GM23338 (cell line): ENCODE data around the gene PROX1. TPM values are rescaled to one million over a fixed set of nuclear protein-coding genes. Genes with fewer than 3 reads are reported as not detected.

Experiments used
- ATAC-seq: fragments of 200-7000 bp; cut with Tn5 transposase; 3 replicates; pipeline ENCODE4 v1.9.1; 2020
- DNase-seq: peaks from one replicate; pipeline ENCODE4 v3.0.0-alpha.2; 2015; ENCODE audit warnings: low spot score
- H2AFZ ChIP-seq: fragments of 200-600 bp; sonication (generic); 2 replicates; pipeline ENCODE4 v1.8.0; 2016; ENCODE audit warnings: antibody characterized with exemption, mild to moderate bottlenecking, moderate library complexity
- H3F3A ChIP-seq: fragments of 200-600 bp; sonication (generic); replicated peaks from 2 replicates; pipeline ENCODE4 v1.8.0; 2017; ENCODE audit warnings: antibody characterized with exemption, mixed run types, low read depth
- H3K27ac ChIP-seq: fragments of 200-600 bp; sonication (generic); 2 replicates; pipeline ENCODE4 v1.6.1; 2016; ENCODE audit warnings: low read depth
- H3K27me3 ChIP-seq: fragments of 200-600 bp; sonication (generic); 2 replicates; pipeline ENCODE4 v1.8.0; 2016; ENCODE audit warnings: mild to moderate bottlenecking, mixed run types, moderate library complexity; ENCODE audit not compliant: insufficient read depth
- H3K36me3 ChIP-seq: fragments of 200-600 bp; sonication (generic); 2 replicates; pipeline ENCODE4 v1.8.0; 2016; ENCODE audit warnings: mild to moderate bottlenecking; ENCODE audit not compliant: insufficient read depth
- H3K4me1 ChIP-seq: fragments of 200-600 bp; sonication (generic); 2 replicates; pipeline ENCODE4 v1.8.0; 2016; ENCODE audit warnings: mild to moderate bottlenecking, moderate library complexity; ENCODE audit not compliant: insufficient read depth
- H3K4me2 ChIP-seq: fragments of 200-600 bp; sonication (generic); 2 replicates; pipeline ENCODE4 v1.7.1; 2017; ENCODE audit warnings: mixed run types
- H3K4me3 ChIP-seq: fragments of 200-600 bp; sonication (generic); 2 replicates; pipeline ENCODE4 v1.6.1; 2016; ENCODE audit warnings: mixed run types
- H3K79me2 ChIP-seq: fragments of 200-600 bp; sonication (generic); replicated peaks from 2 replicates; pipeline ENCODE4 v1.8.0; 2017; ENCODE audit warnings: mild to moderate bottlenecking; ENCODE audit not compliant: insufficient read depth
- H3K9me2 ChIP-seq: fragments of 200-600 bp; sonication (generic); 2 replicates; pipeline ENCODE4 v1.8.0; 2017; ENCODE audit not compliant: insufficient read depth
- H4K20me1 ChIP-seq: fragments of 200-600 bp; sonication (generic); replicated peaks from 2 replicates; pipeline ENCODE4 v1.8.0; 2017; ENCODE audit warnings: mild to moderate bottlenecking; ENCODE audit not compliant: insufficient read depth
- H3K27ac Mint-ChIP-seq: 2 replicates; pipeline ENCODE4 v1.8.0; 2020; ENCODE audit warnings: inconsistent platforms, mild to moderate bottlenecking, moderate library complexity, mixed read lengths
- H3K27me3 Mint-ChIP-seq: 3 replicates; pipeline ENCODE4 v1.8.0; 2022; ENCODE audit warnings: low read depth, mild to moderate bottlenecking, moderate library complexity, mixed read lengths, inconsistent platforms; ENCODE audit not compliant: insufficient read depth, poor library complexity
- H3K36me3 Mint-ChIP-seq: 3 replicates; pipeline ENCODE4 v1.8.0; 2021; ENCODE audit warnings: low read depth, mild to moderate bottlenecking, inconsistent platforms, moderate library complexity, mixed read lengths
- H3K4me1 Mint-ChIP-seq: 3 replicates; pipeline ENCODE4 v1.8.0; 2020; ENCODE audit warnings: mild to moderate bottlenecking, inconsistent platforms, mixed read lengths
- H3K4me3 Mint-ChIP-seq: 3 replicates; pipeline ENCODE4 v1.8.0; 2021; ENCODE audit warnings: moderate library complexity, mild to moderate bottlenecking, inconsistent platforms, mixed read lengths
- H3K9me3 Mint-ChIP-seq: 3 replicates; pipeline ENCODE4 v1.8.0; 2020; ENCODE audit warnings: moderate library complexity, mild to moderate bottlenecking, inconsistent platforms, mixed read lengths
- CREB1 ChIP-seq: fragments of 250-450 bp; sonication (Bioruptor Pico); IDR thresholded peaks from 2 replicates; pipeline ENCODE4 v1.5.0; 2020; ENCODE audit warnings: low read depth, mild to moderate bottlenecking, moderate library complexity
- EZH2 ChIP-seq: fragments of 200-600 bp; sonication (generic); IDR thresholded peaks from one replicate; pipeline ENCODE4 v1.8.0; 2017; ENCODE audit warnings: antibody characterized with exemption, mild to moderate bottlenecking, low read depth; ENCODE audit not compliant: unreplicated experiment
- JUNB ChIP-seq: IDR thresholded peaks from one replicate; pipeline ENCODE4 v1.6.1; 2016; ENCODE audit warnings: antibody characterized with exemption; ENCODE audit not compliant: unreplicated experiment
- NANOG ChIP-seq: IDR thresholded peaks from 2 replicates; pipeline ENCODE4 v1.6.1; 2016; ENCODE audit warnings: antibody characterized with exemption, borderline replicate concordance
- POLR2AphosphoS5 ChIP-seq: IDR thresholded peaks from 2 replicates; pipeline ENCODE4 v1.6.1; 2016; ENCODE audit warnings: antibody characterized with exemption, low read depth
- ZNF114 ChIP-seq: fragments of 250-450 bp; sonication (Bioruptor Pico); IDR thresholded peaks from 2 replicates; pipeline ENCODE4 v1.5.0; 2020; ENCODE audit warnings: mild to moderate bottlenecking, moderate library complexity
- ZNF331 ChIP-seq: fragments of 250-450 bp; sonication (Bioruptor Pico); IDR thresholded peaks from 2 replicates; pipeline ENCODE4 v1.5.0; 2020; ENCODE audit warnings: low read depth, mild to moderate bottlenecking, moderate library complexity
- polyA plus RNA-seq: library from polyadenylated mRNA; unstranded; fragments of >200 nt; fragmentation: Nextera tagmentation; extraction: Ambion mirVana; gene quantifications from 2 replicates; pipeline ENCODE4 v1.2.1, GENCODE V29; 2016
- total RNA-seq: library from RNA; depleted of rRNA; stranded (reverse); fragments of >200 nt; shearing (Covaris generic); gene quantifications from 2 replicates; pipeline ENCODE4 v1.2.3, GENCODE V29; 2014
- TF ChIP-seq, protein P1 (sequence below): IDR thresholded peaks from one replicate; pipeline ENCODE4 v1.6.1; 2018; ENCODE audit warnings: antibody characterized with exemption; ENCODE audit not compliant: unreplicated experiment
- TF ChIP-seq, protein P2 (sequence below): IDR thresholded peaks from 2 replicates; pipeline ENCODE4 v1.6.1; 2016; ENCODE audit warnings: antibody characterized with exemption
- TF ChIP-seq, protein P3 (sequence below): fragments of 250-450 bp; sonication (Bioruptor Pico); IDR thresholded peaks from 2 replicates; pipeline ENCODE4 v1.5.0; 2020; ENCODE audit warnings: mild to moderate bottlenecking, moderate library complexity

PROX1 gene
- total and polyA plus RNA-seq, 2 experiments from 2014 or later, result 0.49 to 0.66 TPM

DNA sequence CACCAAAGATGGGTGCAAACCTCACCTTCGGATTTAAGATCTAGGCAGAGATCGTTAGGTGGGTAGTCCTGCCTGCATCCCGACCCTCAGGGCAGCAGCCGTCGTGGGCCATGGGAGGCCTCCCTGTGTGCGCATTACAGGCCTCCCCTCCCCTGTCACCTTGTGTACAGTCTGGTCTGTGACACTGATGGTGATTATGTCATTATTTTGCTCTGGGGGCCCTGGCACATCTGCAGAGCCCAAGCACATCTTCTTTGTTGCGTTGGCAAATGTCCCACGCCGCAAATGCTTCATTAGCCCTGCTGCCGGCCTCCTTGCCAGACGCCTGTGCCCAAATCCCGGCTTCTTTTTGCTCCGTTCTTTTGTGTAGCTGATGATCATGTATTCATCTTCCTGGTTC is 31.7 kb downstream of the PROX1 start (continued):
- TF ChIP-seq, protein P1, sequence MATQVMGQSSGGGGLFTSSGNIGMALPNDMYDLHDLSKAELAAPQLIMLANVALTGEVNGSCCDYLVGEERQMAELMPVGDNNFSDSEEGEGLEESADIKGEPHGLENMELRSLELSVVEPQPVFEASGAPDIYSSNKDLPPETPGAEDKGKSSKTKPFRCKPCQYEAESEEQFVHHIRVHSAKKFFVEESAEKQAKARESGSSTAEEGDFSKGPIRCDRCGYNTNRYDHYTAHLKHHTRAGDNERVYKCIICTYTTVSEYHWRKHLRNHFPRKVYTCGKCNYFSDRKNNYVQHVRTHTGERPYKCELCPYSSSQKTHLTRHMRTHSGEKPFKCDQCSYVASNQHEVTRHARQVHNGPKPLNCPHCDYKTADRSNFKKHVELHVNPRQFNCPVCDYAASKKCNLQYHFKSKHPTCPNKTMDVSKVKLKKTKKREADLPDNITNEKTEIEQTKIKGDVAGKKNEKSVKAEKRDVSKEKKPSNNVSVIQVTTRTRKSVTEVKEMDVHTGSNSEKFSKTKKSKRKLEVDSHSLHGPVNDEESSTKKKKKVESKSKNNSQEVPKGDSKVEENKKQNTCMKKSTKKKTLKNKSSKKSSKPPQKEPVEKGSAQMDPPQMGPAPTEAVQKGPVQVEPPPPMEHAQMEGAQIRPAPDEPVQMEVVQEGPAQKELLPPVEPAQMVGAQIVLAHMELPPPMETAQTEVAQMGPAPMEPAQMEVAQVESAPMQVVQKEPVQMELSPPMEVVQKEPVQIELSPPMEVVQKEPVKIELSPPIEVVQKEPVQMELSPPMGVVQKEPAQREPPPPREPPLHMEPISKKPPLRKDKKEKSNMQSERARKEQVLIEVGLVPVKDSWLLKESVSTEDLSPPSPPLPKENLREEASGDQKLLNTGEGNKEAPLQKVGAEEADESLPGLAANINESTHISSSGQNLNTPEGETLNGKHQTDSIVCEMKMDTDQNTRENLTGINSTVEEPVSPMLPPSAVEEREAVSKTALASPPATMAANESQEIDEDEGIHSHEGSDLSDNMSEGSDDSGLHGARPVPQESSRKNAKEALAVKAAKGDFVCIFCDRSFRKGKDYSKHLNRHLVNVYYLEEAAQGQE, result no peak
- no peak for TF ChIP-seq JUNB
- TF ChIP-seq, protein P2, sequence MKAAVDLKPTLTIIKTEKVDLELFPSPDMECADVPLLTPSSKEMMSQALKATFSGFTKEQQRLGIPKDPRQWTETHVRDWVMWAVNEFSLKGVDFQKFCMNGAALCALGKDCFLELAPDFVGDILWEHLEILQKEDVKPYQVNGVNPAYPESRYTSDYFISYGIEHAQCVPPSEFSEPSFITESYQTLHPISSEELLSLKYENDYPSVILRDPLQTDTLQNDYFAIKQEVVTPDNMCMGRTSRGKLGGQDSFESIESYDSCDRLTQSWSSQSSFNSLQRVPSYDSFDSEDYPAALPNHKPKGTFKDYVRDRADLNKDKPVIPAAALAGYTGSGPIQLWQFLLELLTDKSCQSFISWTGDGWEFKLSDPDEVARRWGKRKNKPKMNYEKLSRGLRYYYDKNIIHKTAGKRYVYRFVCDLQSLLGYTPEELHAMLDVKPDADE, result no peak

DNA sequence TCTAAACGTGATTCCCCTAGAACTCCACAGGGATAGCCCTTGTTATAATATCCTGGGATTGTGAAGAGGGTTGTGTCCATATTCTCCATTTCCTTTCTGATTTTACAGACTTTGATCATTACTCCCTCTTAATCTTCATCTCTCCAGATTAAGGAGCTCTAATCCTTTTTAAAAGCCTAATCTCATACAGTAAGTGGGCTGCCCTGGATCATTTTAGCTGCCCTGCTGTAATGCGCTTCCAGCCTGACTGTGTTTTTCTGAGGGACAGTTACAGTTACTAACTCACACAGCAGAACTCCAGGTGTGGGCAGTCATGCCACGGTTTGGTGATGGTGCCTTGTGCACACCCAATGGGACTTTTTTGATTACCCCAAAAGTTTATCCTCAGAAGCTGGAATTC is 33.5 kb downstream of the PROX1 start:
- Histone ChIP-seq H3K4me3 (no peak overlapping the region), H3K79me2 (no peaks in the 10 kb centered on the region), H3F3A (no peaks in the 10 kb centered on the region), H3K4me2 (no peak overlapping the region), H2AFZ (no peak overlapping the region), H4K20me1 (no peaks in the 10 kb centered on the region), H3K36me3 (no peaks in the 10 kb centered on the region), H3K27ac (no peak overlapping the region), H3K9me2 (no peaks in the 10 kb centered on the region), H3K27me3 (no peaks in the 10 kb centered on the region), H3K4me1 (peaks cover 7% of the 10 kb centered on the region)
- Mint-ChIP-seq H3K9me3 (no peaks in the 10 kb centered on the region), H3K4me1 (peaks cover 32% of the 10 kb centered on the region), H3K36me3 (no peaks in the 10 kb centered on the region), H3K27ac (no peak overlapping the region; the same call in 1 of the 2 replicates), H3K4me3 (no peak overlapping the region), H3K27me3 (peaks cover 2% of the 10 kb centered on the region)
- ATAC-seq (no peak), DNase-seq (no peak)
- no peak for TF ChIP-seq ZNF331
- TF ChIP-seq POLR2AphosphoS5, result no peak
- TF ChIP-seq CREB1 (CRISPR knock-in tag), result no peak
- no peak for TF ChIP-seq ZNF114
- TF ChIP-seq NANOG, result no peak
- TF ChIP-seq EZH2, result no peak

DNA sequence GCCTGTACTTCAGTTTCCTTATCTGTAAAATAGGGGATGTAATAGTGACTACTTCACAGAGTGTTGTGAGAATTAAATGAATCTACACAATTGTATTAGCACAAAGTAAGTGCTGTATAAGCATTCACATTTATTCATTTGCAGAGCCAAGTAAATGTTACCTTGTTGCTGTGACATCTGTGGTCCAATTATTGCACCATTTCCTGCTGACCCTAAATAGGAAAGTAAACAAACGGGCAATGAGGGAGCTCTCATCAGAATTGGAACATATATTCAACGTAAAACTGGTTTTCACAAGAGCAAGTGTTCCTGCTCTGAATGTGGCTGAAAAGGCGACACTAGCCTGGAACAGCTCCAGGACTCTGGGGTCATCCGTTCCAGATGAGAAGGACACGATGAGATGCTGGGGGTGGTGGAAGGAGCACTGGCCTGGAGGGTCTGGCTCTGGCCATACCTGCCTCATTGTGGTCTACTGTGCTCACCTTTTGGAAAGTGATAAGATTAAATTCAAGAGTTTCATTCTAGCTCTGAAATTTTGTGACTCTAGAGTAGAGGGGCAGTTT is 34.5 kb downstream of the PROX1 start:
- Histone ChIP-seq H3K4me2 (no peak overlapping the region), H3K79me2 (no peaks in the 10 kb centered on the region), H3K27me3 (no peaks in the 10 kb centered on the region), H3F3A (no peaks in the 10 kb centered on the region), H3K4me1 (peaks cover 9% of the 10 kb centered on the region), H3K9me2 (no peaks in the 10 kb centered on the region), H2AFZ (no peak overlapping the region), H4K20me1 (no peaks in the 10 kb centered on the region), H3K36me3 (no peaks in the 10 kb centered on the region), H3K27ac (no peak overlapping the region), H3K4me3 (no peak overlapping the region)
- no peaks in the 10 kb centered on the region for H3K9me3 Mint-ChIP-seq
- H3K27ac Mint-ChIP-seq, result no peak overlapping the region
- DNase-seq, result no peak
- peaks cover 2% of the 10 kb centered on the region for H3K27me3 Mint-ChIP-seq
- H3K4me3 Mint-ChIP-seq, result no peak overlapping the region
- H3K36me3 Mint-ChIP-seq, result no peaks in the 10 kb centered on the region
- no peak for ATAC-seq
- H3K4me1 Mint-ChIP-seq, result peaks cover 30% of the 10 kb centered on the region
- TF ChIP-seq ZNF331 (no peak), ZNF114 (no peak), EZH2 (no peak), JUNB (no peak)
- TF ChIP-seq, protein P3, sequence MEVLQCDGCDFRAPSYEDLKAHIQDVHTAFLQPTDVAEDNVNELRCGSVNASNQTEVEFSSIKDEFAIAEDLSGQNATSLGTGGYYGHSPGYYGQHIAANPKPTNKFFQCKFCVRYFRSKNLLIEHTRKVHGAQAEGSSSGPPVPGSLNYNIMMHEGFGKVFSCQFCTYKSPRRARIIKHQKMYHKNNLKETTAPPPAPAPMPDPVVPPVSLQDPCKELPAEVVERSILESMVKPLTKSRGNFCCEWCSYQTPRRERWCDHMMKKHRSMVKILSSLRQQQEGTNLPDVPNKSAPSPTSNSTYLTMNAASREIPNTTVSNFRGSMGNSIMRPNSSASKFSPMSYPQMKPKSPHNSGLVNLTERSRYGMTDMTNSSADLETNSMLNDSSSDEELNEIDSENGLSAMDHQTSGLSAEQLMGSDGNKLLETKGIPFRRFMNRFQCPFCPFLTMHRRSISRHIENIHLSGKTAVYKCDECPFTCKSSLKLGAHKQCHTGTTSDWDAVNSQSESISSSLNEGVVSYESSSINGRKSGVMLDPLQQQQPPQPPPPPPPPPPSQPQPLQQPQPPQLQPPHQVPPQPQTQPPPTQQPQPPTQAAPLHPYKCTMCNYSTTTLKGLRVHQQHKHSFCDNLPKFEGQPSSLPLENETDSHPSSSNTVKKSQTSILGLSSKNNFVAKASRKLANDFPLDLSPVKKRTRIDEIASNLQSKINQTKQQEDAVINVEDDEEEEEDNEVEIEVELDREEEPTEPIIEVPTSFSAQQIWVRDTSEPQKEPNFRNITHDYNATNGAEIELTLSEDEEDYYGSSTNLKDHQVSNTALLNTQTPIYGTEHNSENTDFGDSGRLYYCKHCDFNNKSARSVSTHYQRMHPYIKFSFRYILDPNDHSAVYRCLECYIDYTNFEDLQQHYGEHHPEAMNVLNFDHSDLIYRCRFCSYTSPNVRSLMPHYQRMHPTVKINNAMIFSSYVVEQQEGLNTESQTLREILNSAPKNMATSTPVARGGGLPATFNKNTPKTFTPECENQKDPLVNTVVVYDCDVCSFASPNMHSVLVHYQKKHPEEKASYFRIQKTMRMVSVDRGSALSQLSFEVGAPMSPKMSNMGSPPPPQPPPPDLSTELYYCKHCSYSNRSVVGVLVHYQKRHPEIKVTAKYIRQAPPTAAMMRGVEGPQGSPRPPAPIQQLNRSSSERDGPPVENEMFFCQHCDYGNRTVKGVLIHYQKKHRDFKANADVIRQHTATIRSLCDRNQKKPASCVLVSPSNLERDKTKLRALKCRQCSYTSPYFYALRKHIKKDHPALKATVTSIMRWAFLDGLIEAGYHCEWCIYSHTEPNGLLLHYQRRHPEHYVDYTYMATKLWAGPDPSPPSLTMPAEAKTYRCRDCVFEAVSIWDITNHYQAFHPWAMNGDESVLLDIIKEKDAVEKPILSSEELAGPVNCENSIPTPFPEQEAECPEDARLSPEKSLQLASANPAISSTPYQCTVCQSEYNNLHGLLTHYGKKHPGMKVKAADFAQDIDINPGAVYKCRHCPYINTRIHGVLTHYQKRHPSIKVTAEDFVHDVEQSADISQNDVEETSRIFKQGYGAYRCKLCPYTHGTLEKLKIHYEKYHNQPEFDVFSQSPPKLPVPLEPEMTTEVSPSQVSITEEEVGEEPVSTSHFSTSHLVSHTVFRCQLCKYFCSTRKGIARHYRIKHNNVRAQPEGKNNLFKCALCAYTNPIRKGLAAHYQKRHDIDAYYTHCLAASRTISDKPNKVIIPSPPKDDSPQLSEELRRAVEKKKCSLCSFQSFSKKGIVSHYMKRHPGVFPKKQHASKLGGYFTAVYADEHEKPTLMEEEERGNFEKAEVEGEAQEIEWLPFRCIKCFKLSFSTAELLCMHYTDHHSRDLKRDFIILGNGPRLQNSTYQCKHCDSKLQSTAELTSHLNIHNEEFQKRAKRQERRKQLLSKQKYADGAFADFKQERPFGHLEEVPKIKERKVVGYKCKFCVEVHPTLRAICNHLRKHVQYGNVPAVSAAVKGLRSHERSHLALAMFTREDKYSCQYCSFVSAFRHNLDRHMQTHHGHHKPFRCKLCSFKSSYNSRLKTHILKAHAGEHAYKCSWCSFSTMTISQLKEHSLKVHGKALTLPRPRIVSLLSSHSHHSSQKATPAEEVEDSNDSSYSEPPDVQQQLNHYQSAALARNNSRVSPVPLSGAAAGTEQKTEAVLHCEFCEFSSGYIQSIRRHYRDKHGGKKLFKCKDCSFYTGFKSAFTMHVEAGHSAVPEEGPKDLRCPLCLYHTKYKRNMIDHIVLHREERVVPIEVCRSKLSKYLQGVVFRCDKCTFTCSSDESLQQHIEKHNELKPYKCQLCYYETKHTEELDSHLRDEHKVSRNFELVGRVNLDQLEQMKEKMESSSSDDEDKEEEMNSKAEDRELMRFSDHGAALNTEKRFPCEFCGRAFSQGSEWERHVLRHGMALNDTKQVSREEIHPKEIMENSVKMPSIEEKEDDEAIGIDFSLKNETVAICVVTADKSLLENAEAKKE (CRISPR knock-in tag), result no peak
